ENCODE measurements around the gene RHOV.

RHOV gene

DNA sequence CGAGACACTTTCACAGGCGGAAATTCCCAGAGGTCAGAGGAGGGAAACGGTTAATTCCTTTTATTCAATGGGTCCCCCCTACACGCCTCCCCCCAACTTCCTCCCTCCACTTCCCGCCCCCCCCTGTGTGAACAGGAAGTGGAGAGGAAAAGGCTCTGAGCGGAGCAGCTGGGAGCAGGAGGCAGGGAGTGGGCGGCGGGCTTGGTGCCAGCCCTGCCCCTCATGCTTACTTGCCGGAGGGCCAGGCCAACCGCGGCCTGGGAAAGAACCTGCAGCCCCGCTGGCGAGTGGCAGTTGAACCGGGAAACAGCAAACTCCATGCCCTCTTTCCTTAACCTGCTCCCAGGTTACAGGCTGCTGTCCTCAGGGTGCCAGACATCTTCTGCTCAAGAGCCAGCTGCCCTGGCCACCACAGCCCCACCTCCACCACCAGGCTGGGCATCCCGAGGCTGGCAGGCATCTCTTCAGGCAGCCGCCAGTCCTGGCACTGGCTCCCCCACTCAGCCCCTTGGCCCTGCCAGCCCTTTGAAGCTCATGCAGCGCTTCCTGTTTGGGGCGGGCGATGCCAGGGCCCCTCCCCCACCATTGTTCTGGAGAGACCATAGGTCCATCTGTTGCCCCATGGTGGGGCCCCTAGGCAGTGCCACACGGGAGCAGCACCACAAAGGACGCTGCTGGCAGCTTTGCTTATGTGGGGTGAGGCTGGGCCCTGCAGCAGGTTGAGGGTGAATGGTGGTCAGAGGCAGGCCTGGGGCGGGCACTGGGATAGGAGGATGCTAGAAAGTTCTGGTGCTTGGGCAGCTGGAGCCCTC, 33.2 kb upstream of the RHOV start:
- Histone ChIP-seq H3K4ac (ENCODE audit: low read depth, low read length) (no peak overlapping the region), H2AFZ (ENCODE audit: insufficient read depth, low read length, poor library complexity) (no peak overlapping the region), H3K4me2 (ENCODE audit: low read length) (peak overlapping the region; percentile 93), H3K4me1 (ENCODE audit: control insufficient read depth in 1 of 2, insufficient read depth in 2 of 2, low read length in 2 of 2) (peaks cover 4 to 6% of the 10 kb centered on the region in 2 experiments), H3K9me3 (ENCODE audit: insufficient read depth, low read depth, low read length) (peaks cover 1% of the 10 kb centered on the region), H3K79me2 (ENCODE audit: control insufficient read depth, insufficient read depth, low read length, poor library complexity) (no peaks in the 10 kb centered on the region), H2AK5ac (ENCODE audit: low read length) (no peak overlapping the region), H2BK12ac (ENCODE audit: low read length) (no peak overlapping the region), H4K91ac (ENCODE audit: low read depth, low read length) (no peak overlapping the region), H3K79me1 (ENCODE audit: low read length) (peaks cover 4% of the 10 kb centered on the region), H4K8ac (ENCODE audit: low read depth, low read length) (peak overlapping the region; percentile 62), H2BK5ac (ENCODE audit: low read depth, low read length, poor library complexity) (no peak overlapping the region), H3K36me3 (ENCODE audit: control insufficient read depth in 1 of 2, insufficient read depth in 2 of 2, low read length in 2 of 2) (peaks cover 22 to 25% of the 10 kb centered on the region in 2 experiments), H3K4me3 (ENCODE audit: low read depth, low read length) (no peak overlapping the region), H3K14ac (ENCODE audit: low read length) (no peak overlapping the region), H3K9ac (ENCODE audit: low read length) (no peak overlapping the region), H2BK120ac (ENCODE audit: insufficient read depth, low read length, poor library complexity) (no peak overlapping the region), H3K18ac (ENCODE audit: low read length) (peak overlapping the region; percentile 38), H3K27me3 (ENCODE audit: insufficient read depth, low read length) (no peaks in the 10 kb centered on the region), H3K23ac (ENCODE audit: low read length) (no peak overlapping the region), H3K27ac (ENCODE audit: low read depth, low read length) (no peak overlapping the region), H4K12ac (ENCODE audit: low read depth, low read length) (no peak overlapping the region)
- DNase-seq = no peak
- no CpG with 5 or more reads among the region's 22 CpGs for WGBS (ENCODE audit: extremely low coverage, insufficient coverage, insufficient read length)

DNA sequence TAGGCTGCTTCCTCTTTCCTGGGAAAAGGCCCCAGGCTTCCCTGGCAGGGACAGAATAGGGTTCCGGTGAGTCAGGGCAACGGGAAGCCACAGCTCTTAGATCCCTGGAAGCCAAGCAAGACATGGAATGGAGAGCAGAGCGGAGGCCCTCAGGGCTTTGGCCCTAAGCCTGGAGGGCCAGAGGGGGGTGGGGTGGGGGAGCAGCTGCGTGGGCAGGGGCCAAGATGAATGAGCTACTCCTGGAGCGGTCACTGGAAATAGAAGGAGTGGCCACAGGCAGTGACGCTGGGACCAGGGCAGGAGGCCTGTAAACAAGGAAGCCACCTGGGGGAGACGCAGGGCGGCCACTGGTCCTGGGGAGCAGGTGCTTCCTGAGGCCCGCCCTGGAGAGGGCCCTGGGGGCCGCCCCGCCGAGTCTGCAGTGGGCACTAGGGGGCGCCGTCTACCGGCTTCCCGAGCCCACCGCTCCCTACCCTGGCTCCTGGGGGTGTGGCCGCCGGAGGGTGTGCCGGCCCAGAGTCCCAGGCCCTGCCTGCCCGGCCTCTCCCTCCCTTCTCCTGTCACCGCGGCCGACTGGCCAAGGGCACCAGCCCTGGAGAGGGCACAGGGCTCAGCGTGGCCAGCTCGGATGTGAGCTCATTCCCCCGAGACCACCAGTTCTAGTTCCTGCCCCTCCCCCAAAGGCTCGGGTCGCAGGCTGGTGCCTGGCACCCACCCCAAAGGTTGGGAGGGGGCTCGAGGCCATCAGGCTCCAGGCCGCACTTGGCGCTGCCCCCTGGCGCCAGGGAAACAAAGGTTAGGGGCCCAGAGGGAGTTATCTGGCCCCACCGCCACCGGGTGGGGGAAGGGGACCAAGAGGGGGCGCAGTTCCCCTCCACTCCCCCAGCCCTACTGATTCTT, 32.3 kb upstream of the RHOV start:
- Histone ChIP-seq H2AK5ac (ENCODE audit: low read length) (peak overlapping the region; percentile 11), H4K8ac (ENCODE audit: low read depth, low read length) (peak overlapping the region; percentile 62), H4K12ac (ENCODE audit: low read depth, low read length) (no peak overlapping the region), H3K4me2 (ENCODE audit: low read length) (peak overlapping the region; percentile 93), H2BK12ac (ENCODE audit: low read length) (peak overlapping the region; percentile 19), H2BK5ac (ENCODE audit: low read depth, low read length, poor library complexity) (no peak overlapping the region), H4K91ac (ENCODE audit: low read depth, low read length) (peak overlapping the region; percentile 17), H3K27me3 (ENCODE audit: insufficient read depth, low read length) (no peaks in the 10 kb centered on the region), H3K14ac (ENCODE audit: low read length) (peak overlapping the region; percentile 16), H3K9me3 (ENCODE audit: insufficient read depth, low read depth, low read length) (no peaks in the 10 kb centered on the region), H3K4ac (ENCODE audit: low read depth, low read length) (no peak overlapping the region), H3K79me1 (ENCODE audit: low read length) (peaks cover 4% of the 10 kb centered on the region), H3K4me3 (ENCODE audit: low read depth, low read length) (peak overlapping the region; percentile 66), H3K27ac (ENCODE audit: low read depth, low read length) (peak overlapping the region; percentile 3), H3K9ac (ENCODE audit: low read length) (no peak overlapping the region), H3K79me2 (ENCODE audit: control insufficient read depth, insufficient read depth, low read length, poor library complexity) (no peaks in the 10 kb centered on the region), H2AFZ (ENCODE audit: insufficient read depth, low read length, poor library complexity) (peak overlapping the region; percentile 14), H3K23ac (ENCODE audit: low read length) (no peak overlapping the region), H3K36me3 (ENCODE audit: control insufficient read depth in 1 of 2, insufficient read depth in 2 of 2, low read length in 2 of 2) (peaks cover 22 to 27% of the 10 kb centered on the region in 2 experiments), H3K4me1 (ENCODE audit: control insufficient read depth in 1 of 2, insufficient read depth in 2 of 2, low read length in 2 of 2) (peaks cover 4 to 6% of the 10 kb centered on the region in 2 experiments), H2BK120ac (ENCODE audit: insufficient read depth, low read length, poor library complexity) (peak overlapping the region; percentile 29), H3K18ac (ENCODE audit: low read length) (peak overlapping the region; percentile 42)
- WGBS (ENCODE audit: extremely low coverage, insufficient coverage, insufficient read length) = no CpG with 5 or more reads among the region's 36 CpGs
- peak; percentile 89 to 93 for DNase-seq

DNA sequence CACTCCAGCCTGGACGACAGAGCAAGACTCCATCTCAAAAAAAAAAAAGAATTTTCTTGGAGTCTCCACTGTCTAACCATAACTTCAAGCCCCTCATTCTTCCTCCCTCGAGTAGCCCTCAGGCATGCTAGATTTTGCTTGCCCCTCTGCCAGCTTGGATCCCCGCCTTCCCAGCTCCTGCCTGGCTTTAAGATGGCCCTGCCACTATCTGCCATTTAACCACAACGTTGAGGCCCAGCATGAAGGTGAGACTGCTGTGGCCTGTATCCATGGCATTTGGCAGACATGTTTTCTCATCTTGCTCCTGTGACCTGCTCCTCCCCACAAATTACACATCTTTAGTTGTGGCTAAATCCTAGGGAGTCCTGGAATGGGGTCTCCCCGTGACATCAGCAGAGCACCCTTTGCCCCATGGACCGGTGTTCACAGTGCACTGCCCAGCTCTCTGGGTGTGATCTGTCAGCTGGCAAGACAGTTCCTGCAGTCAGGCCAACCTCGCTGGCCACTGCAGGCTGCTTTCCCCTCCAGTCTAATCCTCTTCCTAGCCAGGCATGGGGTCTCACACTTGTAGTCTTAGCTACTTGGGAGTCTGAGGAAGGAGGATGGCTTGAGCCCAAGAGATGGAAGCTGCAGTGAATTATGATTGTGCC, 30.6 kb upstream of the RHOV start:
- Histone ChIP-seq H3K4ac (ENCODE audit: low read depth, low read length) (no peak overlapping the region), H3K27me3 (ENCODE audit: insufficient read depth, low read length) (no peaks in the 10 kb centered on the region), H3K23ac (ENCODE audit: low read length) (no peak overlapping the region), H2BK12ac (ENCODE audit: low read length) (no peak overlapping the region), H3K18ac (ENCODE audit: low read length) (no peak overlapping the region), H3K79me2 (ENCODE audit: control insufficient read depth, insufficient read depth, low read length, poor library complexity) (no peaks in the 10 kb centered on the region), H2BK120ac (ENCODE audit: insufficient read depth, low read length, poor library complexity) (no peak overlapping the region), H4K91ac (ENCODE audit: low read depth, low read length) (no peak overlapping the region), H4K8ac (ENCODE audit: low read depth, low read length) (no peak overlapping the region), H2AK5ac (ENCODE audit: low read length) (no peak overlapping the region), H3K36me3 (ENCODE audit: control insufficient read depth in 1 of 2, insufficient read depth in 2 of 2, low read length in 2 of 2) (peaks cover 38 to 43% of the 10 kb centered on the region in 2 experiments), H2BK5ac (ENCODE audit: low read depth, low read length, poor library complexity) (no peak overlapping the region), H4K12ac (ENCODE audit: low read depth, low read length) (no peak overlapping the region), H3K4me3 (ENCODE audit: low read depth, low read length) (no peak overlapping the region), H3K9ac (ENCODE audit: low read length) (no peak overlapping the region), H3K9me3 (ENCODE audit: insufficient read depth, low read depth, low read length) (peaks cover 3% of the 10 kb centered on the region), H2AFZ (ENCODE audit: insufficient read depth, low read length, poor library complexity) (no peak overlapping the region), H3K79me1 (ENCODE audit: low read length) (peaks cover 4% of the 10 kb centered on the region), H3K4me1 (ENCODE audit: control insufficient read depth in 1 of 2, insufficient read depth in 2 of 2, low read length in 2 of 2) (peaks cover 4% of the 10 kb centered on the region in 2 experiments), H3K4me2 (ENCODE audit: low read length) (no peak overlapping the region), H3K14ac (ENCODE audit: low read length) (no peak overlapping the region), H3K27ac (ENCODE audit: low read depth, low read length) (no peak overlapping the region)
- no peak for DNase-seq
- no CpG with 5 or more reads among the region's 7 CpGs for WGBS (ENCODE audit: extremely low coverage, insufficient coverage, insufficient read length)
